Type B pancreatic cell (in vitro differentiated cells): ENCODE measurements around the gene CHRNA3. TPM values are rescaled to one million over a fixed set of nuclear protein-coding genes. Genes with fewer than 3 reads are reported as not detected.
A peak's percentile ranks its signal among the peaks of the same experiment; 100 is the strongest.

Experiments used
- DNase-seq: peaks from one replicate; pipeline ENCODE4 v3.0.0; 2021; ENCODE audit warnings: mixed read lengths; ENCODE audit not compliant: unreplicated experiment; ENCODE audit errors: extremely low spot score
- H3K27ac Mint-ChIP-seq: 2 replicates; pipeline ENCODE4 v1.8.0; 2021; ENCODE audit warnings: mild to moderate bottlenecking, mixed read lengths
- H3K27me3 Mint-ChIP-seq: 2 replicates; pipeline ENCODE4 v1.8.0; 2021; ENCODE audit warnings: mixed read lengths
- H3K36me3 Mint-ChIP-seq: 2 replicates; pipeline ENCODE4 v1.8.0; 2021; ENCODE audit warnings: mixed read lengths
- H3K4me1 Mint-ChIP-seq: one replicate; pipeline ENCODE4 v1.8.0; 2021; ENCODE audit warnings: mixed read lengths; ENCODE audit not compliant: unreplicated experiment
- H3K4me3 Mint-ChIP-seq: 2 replicates; pipeline ENCODE4 v1.8.0; 2021; ENCODE audit warnings: mild to moderate bottlenecking, mixed read lengths
- H3K9me3 Mint-ChIP-seq: 2 replicates; pipeline ENCODE4 v1.8.0; 2021; ENCODE audit warnings: mixed read lengths
- CTCF ChIP-seq: fragments of 200-600 bp; sonication (generic); conservative IDR thresholded peaks from 2 replicates; pipeline ENCODE4 v1.5.0; 2021; ENCODE audit warnings: antibody characterized with exemption, mild to moderate bottlenecking
- long read RNA-seq: library from polyadenylated mRNA; unstranded; transcript quantifications from one replicate; pipeline ENCODE4 v2.0.0, GENCODE V29; 2020
- total RNA-seq: library from RNA; stranded (reverse); gene quantifications from 2 replicates; pipeline ENCODE4 v1.2.1, GENCODE V29; 2021; ENCODE audit warnings: low replicate concordance

The CHRNA3 gene
- total RNA-seq = 8.4 and 19.2 TPM in 2 replicates
- long read RNA-seq, partial matches to known transcripts = 5 of 11 reads
- long read RNA-seq, other reads (novel, unspliced or antisense) = 4 of 11 reads

- H3K36me3 Mint-ChIP-seq = peaks cover 4% of the 10 kb centered on the region
- peak within 1 kb of the TSS; percentile 81 for H3K4me3 Mint-ChIP-seq
- H3K9me3 Mint-ChIP-seq = no peaks in the 10 kb centered on the region
- no peak for TF ChIP-seq CTCF
- no peak for DNase-seq
- H3K4me1 Mint-ChIP-seq = peaks cover 13% of the 10 kb centered on the region
- H3K27ac Mint-ChIP-seq = no peak within 1 kb of the TSS
- peaks cover 66% of the 10 kb centered on the region for H3K27me3 Mint-ChIP-seq
Observed at GRCh38 chr15:78620527-78621421, at the start of gene CHRNA3. CHRNA3 (minus strand) TSS chr15:78620996; CDS start chr15:78620794, 202 bp downstream.

DNA sequence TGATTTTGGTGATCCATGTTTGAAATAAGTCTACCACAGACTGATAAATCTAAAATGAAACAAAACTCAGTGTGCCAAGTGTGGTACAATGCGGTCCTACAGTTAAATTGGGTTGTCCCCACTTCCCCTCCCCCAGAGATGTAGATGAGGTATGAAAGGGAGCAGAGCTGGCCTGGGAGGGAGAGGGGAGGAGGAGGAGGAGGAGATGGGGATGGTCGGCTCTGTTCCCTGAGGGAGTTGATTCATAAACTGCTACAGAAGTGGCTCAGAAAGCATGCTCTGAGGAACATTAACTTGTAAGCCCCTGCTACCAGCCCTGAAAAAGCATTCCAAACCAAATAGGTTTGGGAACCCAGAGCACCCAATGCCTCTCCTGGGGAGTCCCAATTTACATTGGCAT is 48.2 kb upstream of the CHRNA3 start:
- no peaks in the 10 kb centered on the region for H3K36me3 Mint-ChIP-seq
- H3K27me3 Mint-ChIP-seq = peaks cover 31% of the 10 kb centered on the region
- no peaks in the 10 kb centered on the region for H3K9me3 Mint-ChIP-seq
- peaks cover 23% of the 10 kb centered on the region for H3K4me1 Mint-ChIP-seq
- no peak for TF ChIP-seq CTCF
- H3K4me3 Mint-ChIP-seq = no peak overlapping the region
- H3K27ac Mint-ChIP-seq = no peak overlapping the region
- DNase-seq = no peak

DNA sequence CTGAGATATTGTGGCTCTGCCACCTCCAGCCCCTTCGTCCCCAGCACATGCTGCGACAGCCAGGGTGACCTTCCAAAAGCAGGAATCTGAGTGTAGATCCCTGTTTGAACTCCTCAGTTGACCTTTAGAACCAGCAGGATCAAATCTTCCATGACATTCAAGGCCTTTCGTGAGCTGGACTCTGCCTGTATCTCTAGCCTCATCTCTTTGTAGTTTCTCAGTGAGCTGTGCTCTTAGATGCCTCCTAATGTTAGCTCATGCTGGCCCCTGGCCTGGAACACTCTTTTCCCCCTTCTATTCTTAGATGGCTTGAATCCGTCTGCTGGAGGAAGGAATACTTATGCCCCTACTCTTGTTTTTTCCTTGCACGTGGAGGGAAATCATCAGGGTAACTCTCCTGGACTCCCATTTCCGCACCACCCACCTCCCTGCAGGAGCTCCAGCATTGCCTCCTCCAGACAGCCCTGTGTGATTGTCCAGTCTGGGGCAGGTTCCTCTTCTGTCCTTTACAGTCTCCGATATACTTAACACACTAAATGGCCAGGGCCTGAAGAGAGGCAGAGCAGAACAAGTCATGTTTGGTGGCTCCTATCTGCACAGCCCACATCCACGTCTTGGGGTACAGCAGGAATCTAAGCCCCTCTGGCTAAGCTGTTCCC is 46.9 kb upstream of the CHRNA3 start:
- no peak for TF ChIP-seq CTCF
- H3K36me3 Mint-ChIP-seq = no peaks in the 10 kb centered on the region
- DNase-seq = no peak
- H3K4me1 Mint-ChIP-seq = peaks cover 14% of the 10 kb centered on the region
- H3K27me3 Mint-ChIP-seq = peaks cover 31% of the 10 kb centered on the region
- H3K4me3 Mint-ChIP-seq = no peak overlapping the region
- H3K9me3 Mint-ChIP-seq = no peaks in the 10 kb centered on the region
- H3K27ac Mint-ChIP-seq = no peak overlapping the region

DNA sequence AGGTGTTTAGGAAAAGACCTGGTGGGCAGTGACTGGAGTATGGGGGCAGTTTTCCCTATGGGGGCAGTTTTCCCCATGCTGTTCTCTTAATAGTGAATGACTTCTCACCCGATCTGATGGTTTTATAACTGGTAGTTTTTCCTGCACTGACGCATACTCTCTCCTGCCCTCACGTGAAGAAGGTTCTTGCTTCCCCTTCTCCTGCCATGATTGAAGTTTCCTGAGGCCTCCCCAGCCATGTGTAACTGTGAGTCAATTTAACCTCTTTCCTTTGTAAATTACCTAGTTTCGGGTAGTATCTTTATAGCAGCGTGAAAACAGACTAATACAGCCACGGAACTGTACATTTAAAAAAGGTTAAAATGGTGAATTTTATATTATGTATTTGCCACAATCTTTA is 45.2 kb upstream of the CHRNA3 start:
- no peak for TF ChIP-seq CTCF
- Mint-ChIP-seq H3K9me3 (no peaks in the 10 kb centered on the region), H3K27me3 (peaks cover 25% of the 10 kb centered on the region), H3K4me3 (no peak overlapping the region), H3K4me1 (no peaks in the 10 kb centered on the region), H3K36me3 (no peaks in the 10 kb centered on the region), H3K27ac (no peak overlapping the region)
- DNase-seq = no peak

DNA sequence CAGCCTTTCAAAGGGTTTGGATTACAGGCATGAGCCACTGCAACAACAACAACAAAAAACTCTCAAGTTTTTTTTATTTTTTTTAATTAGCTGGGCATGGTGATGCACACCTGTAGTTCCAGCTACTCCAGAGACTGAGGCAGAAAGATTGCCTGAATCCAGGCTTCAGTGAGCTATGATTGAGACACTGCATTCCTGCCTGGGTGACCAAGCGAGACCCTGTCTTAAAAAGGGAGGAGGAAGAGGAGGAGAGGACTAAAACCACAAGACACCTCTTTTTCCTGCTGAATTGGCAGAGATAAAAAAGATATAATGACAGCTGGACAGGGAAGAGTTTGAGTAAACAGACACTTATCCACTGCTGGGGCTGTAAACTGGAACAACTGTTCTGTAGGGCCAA is 42.9 kb upstream of the CHRNA3 start:
- H3K27ac Mint-ChIP-seq = no peak overlapping the region
- no peaks in the 10 kb centered on the region for H3K36me3 Mint-ChIP-seq
- no peak overlapping the region for H3K4me3 Mint-ChIP-seq
- peaks cover 29% of the 10 kb centered on the region for H3K27me3 Mint-ChIP-seq
- no peak for DNase-seq
- no peaks in the 10 kb centered on the region for H3K4me1 Mint-ChIP-seq
- no peak for TF ChIP-seq CTCF
- no peaks in the 10 kb centered on the region for H3K9me3 Mint-ChIP-seq
